ENCODE measurements around the gene PTGES. TPM values are rescaled to one million over a fixed set of nuclear protein-coding genes. Genes with fewer than 3 reads are reported as not detected.

PTGES gene
- total and polyA plus RNA-seq, 11 donors, result 0.30 to 3.0 (median 1.2) TPM

DNA sequence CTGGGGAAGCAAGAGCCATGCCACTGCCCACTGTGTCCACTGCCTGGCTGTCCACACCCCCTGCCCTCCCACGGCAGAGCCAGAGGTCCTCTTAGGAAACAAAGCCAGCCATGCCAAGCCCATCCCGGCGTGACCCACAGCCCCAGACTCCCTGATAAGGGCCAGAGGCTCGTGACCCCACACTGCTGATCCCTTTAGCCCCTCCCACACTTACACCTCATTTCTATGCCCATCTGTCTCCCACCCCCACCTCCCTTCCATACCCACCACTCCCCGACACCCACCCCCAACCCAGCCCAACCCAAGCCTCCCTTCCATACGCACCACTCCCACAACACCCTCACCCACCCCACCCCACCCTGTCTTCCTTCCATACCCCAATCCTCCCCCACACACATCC lies 17.3 kb downstream of the PTGES start:
- Histone ChIP-seq H3K4me3 (no peak overlapping the region), H3K36me3 (no peaks in the 10 kb centered on the region), H3K27ac (no peak overlapping the region), H3K9me3 (no peaks in the 10 kb centered on the region), H3K27me3 (peaks cover 0 to 13% (median 0%) of the 10 kb centered on the region in 9 donors), H3K4me1 (peaks cover 0 to 11% (median 5%) of the 10 kb centered on the region in 12 donors)
- no peak for DNase-seq
- no peak for TF ChIP-seq POLR2A (IDR thresholded peaks at IDR 0.05)
- TF ChIP-seq, protein P1, sequence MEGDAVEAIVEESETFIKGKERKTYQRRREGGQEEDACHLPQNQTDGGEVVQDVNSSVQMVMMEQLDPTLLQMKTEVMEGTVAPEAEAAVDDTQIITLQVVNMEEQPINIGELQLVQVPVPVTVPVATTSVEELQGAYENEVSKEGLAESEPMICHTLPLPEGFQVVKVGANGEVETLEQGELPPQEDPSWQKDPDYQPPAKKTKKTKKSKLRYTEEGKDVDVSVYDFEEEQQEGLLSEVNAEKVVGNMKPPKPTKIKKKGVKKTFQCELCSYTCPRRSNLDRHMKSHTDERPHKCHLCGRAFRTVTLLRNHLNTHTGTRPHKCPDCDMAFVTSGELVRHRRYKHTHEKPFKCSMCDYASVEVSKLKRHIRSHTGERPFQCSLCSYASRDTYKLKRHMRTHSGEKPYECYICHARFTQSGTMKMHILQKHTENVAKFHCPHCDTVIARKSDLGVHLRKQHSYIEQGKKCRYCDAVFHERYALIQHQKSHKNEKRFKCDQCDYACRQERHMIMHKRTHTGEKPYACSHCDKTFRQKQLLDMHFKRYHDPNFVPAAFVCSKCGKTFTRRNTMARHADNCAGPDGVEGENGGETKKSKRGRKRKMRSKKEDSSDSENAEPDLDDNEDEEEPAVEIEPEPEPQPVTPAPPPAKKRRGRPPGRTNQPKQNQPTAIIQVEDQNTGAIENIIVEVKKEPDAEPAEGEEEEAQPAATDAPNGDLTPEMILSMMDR (IDR thresholded peaks at IDR 0.05), result no peak
- ATAC-seq, result no peak
- intact Hi-C loops (cut with DNase I), result loop anchor here in 4 of 10 donors (5.0 to 10.0 kb wide), 4 partner anchors 52 to 93 kb away; partner anchors contain the start of gene ASB6 (in 3 of the 4)
- 48 to 64% (median 52%) methylated on average over 6 of the region's 6 CpGs for WGBS, 4 donors

DNA sequence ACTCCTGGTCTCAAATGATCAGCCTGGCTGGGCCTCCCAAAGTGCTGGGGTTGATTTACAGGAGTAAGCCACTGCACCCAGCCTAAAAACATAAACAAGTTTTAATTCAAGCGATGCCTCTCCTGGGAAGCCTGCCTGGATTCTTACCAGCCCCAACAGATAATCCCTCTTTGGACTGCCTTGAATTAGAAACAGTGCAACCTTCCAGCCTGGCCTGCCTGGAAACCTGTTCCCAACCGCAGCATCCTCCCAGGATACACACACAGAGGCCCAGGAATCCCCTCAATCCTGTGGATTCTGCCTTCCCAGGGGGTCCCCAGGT lies 19.2 kb downstream of the PTGES start:
- Histone ChIP-seq H3K4me1 (peaks cover 0 to 11% (median 5%) of the 10 kb centered on the region in 12 donors), H3K27me3 (peaks cover 0 to 16% (median 0%) of the 10 kb centered on the region in 9 donors), H3K9me3 (no peaks in the 10 kb centered on the region), H3K4me3 (no peak overlapping the region), H3K27ac (no peak overlapping the region), H3K36me3 (no peaks in the 10 kb centered on the region)
- ATAC-seq, result no peak
- intact Hi-C loops (cut with DNase I), result loop anchor here in 2 of 10 donors (5.0 to 10.0 kb wide), 2 partner anchors 86 to 89 kb away; partner anchors contain the start of gene ASB6 (in 1 of the 2)
- no peak for DNase-seq
- whole genome bisulfite sequencing, 4 donors, result 87 to 93% (median 92%) methylated on average over 2 of the region's 2 CpGs
- TF ChIP-seq, protein P1 (IDR thresholded peaks at IDR 0.05), result no peak
- no peak for TF ChIP-seq POLR2A (IDR thresholded peaks at IDR 0.05)

DNA sequence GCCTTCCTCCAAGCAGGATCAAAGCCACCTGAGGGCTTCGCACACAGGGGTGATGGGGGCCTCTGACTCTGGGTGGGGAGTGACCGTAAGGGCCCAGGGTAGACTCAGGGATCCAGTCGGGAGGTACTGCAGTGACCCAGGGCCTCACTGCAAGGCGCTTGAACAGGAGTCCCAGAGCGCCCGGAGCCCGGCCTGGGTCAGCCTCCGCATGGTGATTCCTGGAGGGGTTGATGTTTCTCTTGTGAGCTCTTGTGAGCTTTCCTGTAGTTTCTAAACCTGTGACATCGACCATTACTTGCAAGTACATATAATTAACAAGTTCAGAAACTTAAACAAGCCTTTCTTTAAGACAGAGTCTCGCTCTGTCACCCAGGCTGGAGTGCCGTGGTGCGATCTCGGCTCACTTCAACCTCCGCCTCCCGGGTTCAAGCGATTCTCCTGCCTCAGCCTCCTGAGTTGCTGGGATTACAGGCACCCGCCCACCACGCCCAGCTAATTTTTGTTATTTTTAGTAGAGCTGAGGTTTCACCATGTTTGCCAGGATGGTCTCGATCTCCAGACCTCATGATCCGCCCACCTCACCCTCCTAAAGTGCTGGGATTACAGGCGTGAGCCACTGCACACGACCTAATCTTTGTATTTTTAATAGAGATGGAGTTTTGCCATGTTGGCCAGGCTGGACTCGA lies 19.8 kb downstream of the PTGES start:
- H3K4me3 ChIP-seq, result no peak overlapping the region
- H3K36me3 ChIP-seq, result no peaks in the 10 kb centered on the region
- intact Hi-C loops (cut with DNase I), result loop anchor here in 2 of 10 donors (5.0 to 10.0 kb wide), 2 partner anchors 86 to 88 kb away; partner anchors contain the start of gene ASB6 (in 1 of the 2)
- no peaks in the 10 kb centered on the region for H3K9me3 ChIP-seq
- DNase-seq (no peak), ATAC-seq (no peak)
- no peak overlapping the region for H3K27ac ChIP-seq
- WGBS, 4 donors, result 84 to 89% (median 86%) methylated on average over 23 of the region's 23 CpGs
- H3K27me3 ChIP-seq, result peaks cover 0 to 17% (median 0%) of the 10 kb centered on the region in 9 donors
- TF ChIP-seq POLR2A (IDR thresholded peaks at IDR 0.05), result no peak
- TF ChIP-seq, protein P1 (IDR thresholded peaks at IDR 0.05), result no peak
- peaks cover 0 to 10% (median 4%) of the 10 kb centered on the region in 12 donors for H3K4me1 ChIP-seq

DNA sequence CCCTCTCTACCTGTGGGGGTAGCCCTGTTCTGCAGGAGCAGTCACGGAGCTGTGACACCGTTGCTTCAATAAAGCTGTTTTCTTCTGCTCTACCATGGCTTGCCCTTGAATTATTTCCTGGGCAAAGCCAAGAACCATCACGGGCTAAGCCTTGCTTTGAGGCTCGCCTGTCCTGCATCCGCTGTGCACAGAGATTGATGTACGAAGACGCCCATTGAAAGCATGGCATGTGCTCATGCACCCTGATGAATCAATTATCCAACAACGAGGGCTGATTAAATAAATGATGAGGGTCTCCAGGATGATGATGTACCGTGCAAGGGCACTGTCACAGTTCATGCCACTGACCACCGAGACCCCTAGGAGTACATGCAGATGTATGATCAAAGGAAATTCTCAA lies 20.7 kb downstream of the PTGES start:
- ATAC-seq (no peak), DNase-seq (no peak)
- Histone ChIP-seq H3K36me3 (no peaks in the 10 kb centered on the region), H3K9me3 (no peaks in the 10 kb centered on the region), H3K27me3 (peaks cover 0 to 17% (median 0%) of the 10 kb centered on the region in 9 donors), H3K4me3 (no peak overlapping the region), H3K4me1 (peaks cover 0 to 3% (median 0%) of the 10 kb centered on the region in 12 donors), H3K27ac (no peak overlapping the region)
- 61 to 74% (median 70%) methylated on average over 10 of the region's 10 CpGs for WGBS, 4 donors
- TF ChIP-seq, protein P1 (IDR thresholded peaks at IDR 0.05), result no peak
- TF ChIP-seq POLR2A (IDR thresholded peaks at IDR 0.05), result no peak
- intact Hi-C loops (cut with DNase I), result loop anchor here in 2 of 10 donors (5.0 to 10.0 kb wide), 2 partner anchors 85 to 87 kb away; partner anchors contain the start of gene ASB6 (in 1 of the 2)

All from heart left ventricle (tissue), 16 donors.